Neural progenitor cell (in vitro differentiated cells): Measurements from ENCODE around the gene OR4D9. TPM values are rescaled to one million over a fixed set of nuclear protein-coding genes. Genes with fewer than 3 reads are reported as not detected.
"Not testable (repeated sequence)": the region's sequence is repeated elsewhere in the genome, so short reads cannot be mapped to it uniquely, and the experiment has no call there.

Source experiments
- DNase-seq: peaks from one replicate; pipeline ENCODE4 v3.0.0-alpha.2; 2016; ENCODE audit warnings: low spot score
- H2AFZ ChIP-seq: fragments of 200-600 bp; sonication (generic); replicated peaks from 2 replicates; pipeline ENCODE4 v1.6.1; 2016; ENCODE audit warnings: antibody characterized with exemption
- H3F3A ChIP-seq: fragments of 200-600 bp; sonication (generic); 2 replicates; pipeline ENCODE4 v1.6.1; 2016; ENCODE audit warnings: antibody characterized with exemption, low read depth
- H3K27ac ChIP-seq: fragments of 200-600 bp; sonication (generic); 2 replicates; pipeline ENCODE4 v1.5.1; 2016; ENCODE audit warnings: mild to moderate bottlenecking
- H3K27me3 ChIP-seq: fragments of 200-600 bp; sonication (generic); 2 replicates; pipeline ENCODE4 v1.6.1; 2016; ENCODE audit warnings: mild to moderate bottlenecking, moderate library complexity
- H3K36me3 ChIP-seq: fragments of 200-600 bp; sonication (generic); 2 replicates; pipeline ENCODE4 v1.5.1; 2016
- H3K4me1 ChIP-seq: fragments of 200-600 bp; sonication (generic); 2 replicates; pipeline ENCODE4 v1.6.1; 2016; ENCODE audit warnings: mixed run types
- H3K4me2 ChIP-seq: fragments of 200-600 bp; sonication (generic); 2 replicates; pipeline ENCODE4 v1.6.1; 2016
- H3K4me3 ChIP-seq: fragments of 200-600 bp; sonication (generic); 2 replicates; pipeline ENCODE4 v1.5.1; 2016
- H3K79me2 ChIP-seq: fragments of 200-600 bp; sonication (generic); 2 replicates; pipeline ENCODE4 v1.6.1; 2016; ENCODE audit warnings: low read depth
- H3K9ac ChIP-seq: fragments of 200-600 bp; sonication (generic); 2 replicates; pipeline ENCODE4 v1.6.1; 2016
- H3K9me3 ChIP-seq: fragments of 200-600 bp; sonication (generic); 2 replicates; pipeline ENCODE4 v1.5.1; 2016; ENCODE audit warnings: low read depth
- H4K20me1 ChIP-seq: fragments of 200-600 bp; sonication (generic); 2 replicates; pipeline ENCODE4 v1.6.1; 2016; ENCODE audit warnings: low read depth
- H3K27ac Mint-ChIP-seq: 3 replicates; pipeline ENCODE4 v1.8.0; 2021; ENCODE audit warnings: mixed read lengths
- H3K27me3 Mint-ChIP-seq: 2 replicates; pipeline ENCODE4 v1.8.0; 2022; ENCODE audit warnings: low read depth, mild to moderate bottlenecking, inconsistent platforms, moderate library complexity, mixed read lengths; ENCODE audit not compliant: insufficient read depth
- H3K36me3 Mint-ChIP-seq: 3 replicates; pipeline ENCODE4 v1.8.0; 2021; ENCODE audit warnings: mixed read lengths
- H3K4me1 Mint-ChIP-seq: 3 replicates; pipeline ENCODE4 v1.8.0; 2021; ENCODE audit warnings: mixed read lengths
- H3K4me3 Mint-ChIP-seq: 3 replicates; pipeline ENCODE4 v1.8.0; 2021; ENCODE audit warnings: mild to moderate bottlenecking, moderate library complexity, mixed read lengths
- H3K9me3 Mint-ChIP-seq: 3 replicates; pipeline ENCODE4 v1.8.0; 2020; ENCODE audit warnings: mixed read lengths
- CTCF ChIP-seq: fragments of 200-600 bp; sonication (generic); IDR thresholded peaks from 2 replicates; pipeline ENCODE4 v1.5.1; 2017; ENCODE audit warnings: antibody characterized with exemption, mild to moderate bottlenecking
- EZH2 ChIP-seq: fragments of 200-600 bp; sonication (generic); IDR thresholded peaks from 2 replicates; pipeline ENCODE4 v1.6.1; 2017; ENCODE audit warnings: antibody characterized with exemption, mild to moderate bottlenecking, moderate library complexity
- EZH2phosphoT487 ChIP-seq: fragments of 200-600 bp; sonication (generic); IDR thresholded peaks from 2 replicates; pipeline ENCODE4 v1.6.1; 2017; ENCODE audit warnings: antibody characterized with exemption
- total RNA-seq: library from RNA; depleted of rRNA; stranded (reverse); fragments of >200 nt; gene quantifications from 2 replicates; pipeline ENCODE4 v1.2.3, GENCODE V29; 2015; ENCODE audit warnings: low replicate concordance

The OR4D9 gene
- total RNA-seq, 1 donor from 2014 or later: not detected

GRCh38 chr11:59503276-59503675 is 8.1 kb upstream of the OR4D9 start, which contains the start of gene OR4D11:
Gene OR4D11, plus strand, starts transcription at chr11:59503576. Its CDS starts 0 bp downstream, at chr11:59503576.
- Mint-ChIP-seq H3K4me3 (no peak within 1 kb of the TSS), H3K36me3 (peaks cover 1% of the 10 kb centered on the region), H3K4me1 (no peaks in the 10 kb centered on the region), H3K27ac (no peak within 1 kb of the TSS), H3K27me3 (no peaks in the 10 kb centered on the region), H3K9me3 (peaks cover 2% of the 10 kb centered on the region)
- Histone ChIP-seq H4K20me1 (no peaks in the 10 kb centered on the region), H3K36me3 (no peaks in the 10 kb centered on the region), H3K79me2 (no peaks in the 10 kb centered on the region), H3K9me3 (no peaks in the 10 kb centered on the region), H3K4me1 (no peaks in the 10 kb centered on the region), H3K4me3 (no peak within 1 kb of the TSS), H3K9ac (no peak within 1 kb of the TSS), H3K27me3 (no peaks in the 10 kb centered on the region), H3F3A (no peaks in the 10 kb centered on the region), H2AFZ (no peak within 1 kb of the TSS), H3K27ac (no peak within 1 kb of the TSS), H3K4me2 (no peak within 1 kb of the TSS)
- no peak for TF ChIP-seq EZH2
- TF ChIP-seq CTCF: no peak
- DNase-seq: no peak

GRCh38 chr11:59511675-59512074 is 336 bp downstream of the OR4D9 start:
- no peaks in the 10 kb centered on the region for H3K4me1 ChIP-seq
- H3K36me3 ChIP-seq: no peaks in the 10 kb centered on the region
- peaks cover 5% of the 10 kb centered on the region for H3K4me1 Mint-ChIP-seq
- no peaks in the 10 kb centered on the region for H4K20me1 ChIP-seq
- no peak overlapping the region for H3K27ac Mint-ChIP-seq
- no peaks in the 10 kb centered on the region for H3K27me3 ChIP-seq
- H3K4me3 ChIP-seq: no peak overlapping the region
- H2AFZ ChIP-seq: no peak overlapping the region
- no peaks in the 10 kb centered on the region for H3K9me3 ChIP-seq
- no peak overlapping the region for H3K4me2 ChIP-seq
- no peaks in the 10 kb centered on the region for H3F3A ChIP-seq
- H3K9me3 Mint-ChIP-seq: no peaks in the 10 kb centered on the region
- no peaks in the 10 kb centered on the region for H3K27me3 Mint-ChIP-seq
- no peak for TF ChIP-seq CTCF
- no peak for TF ChIP-seq EZH2phosphoT487
- TF ChIP-seq EZH2: no peak
- H3K27ac ChIP-seq: no peak overlapping the region
- no peak overlapping the region for H3K4me3 Mint-ChIP-seq
- no peaks in the 10 kb centered on the region for H3K79me2 ChIP-seq
- no peaks in the 10 kb centered on the region for H3K36me3 Mint-ChIP-seq
- DNase-seq: no peak
- H3K9ac ChIP-seq: no peak overlapping the region

- not testable (repeated sequence) for H3K4me3 Mint-ChIP-seq, H3K9ac ChIP-seq, H3K4me1 ChIP-seq, H3K9me3 Mint-ChIP-seq, H3K79me2 ChIP-seq, H3K4me2 ChIP-seq, H3K27me3 Mint-ChIP-seq, H3K27me3 ChIP-seq, DNase-seq, H4K20me1 ChIP-seq, H2AFZ ChIP-seq, H3K27ac ChIP-seq, H3K36me3 ChIP-seq, H3K36me3 Mint-ChIP-seq, H3K4me3 ChIP-seq, H3F3A ChIP-seq, H3K27ac Mint-ChIP-seq, H3K9me3 ChIP-seq
- peaks cover 18% of the 10 kb centered on the region for H3K4me1 Mint-ChIP-seq
These were observed 8.8 kb downstream of the OR4D9 start for GRCh38 chr11:59520139-59520538.

- Mint-ChIP-seq H3K27ac (no peak overlapping the region), H3K27me3 (peaks cover 2% of the 10 kb centered on the region)
These were observed 9.4 kb downstream of the OR4D9 start for GRCh38 chr11:59520741-59521140.

More at GRCh38 chr11:59520741-59521140, 9.4 kb downstream of the OR4D9 start:
- Histone ChIP-seq H3K27ac (no peak overlapping the region), H3K27me3 (no peaks in the 10 kb centered on the region), H3F3A (no peaks in the 10 kb centered on the region), H2AFZ (no peak overlapping the region), H3K79me2 (no peaks in the 10 kb centered on the region), H3K4me3 (no peak overlapping the region), H3K9ac (no peak overlapping the region), H3K4me2 (no peak overlapping the region), H3K9me3 (no peaks in the 10 kb centered on the region), H4K20me1 (no peaks in the 10 kb centered on the region), H3K36me3 (no peaks in the 10 kb centered on the region), H3K4me1 (peaks cover 5% of the 10 kb centered on the region)
- TF ChIP-seq EZH2: no peak
- TF ChIP-seq CTCF: no peak
- no peak for TF ChIP-seq EZH2phosphoT487
- Mint-ChIP-seq H3K9me3 (peaks cover 3% of the 10 kb centered on the region), H3K4me3 (no peak overlapping the region), H3K36me3 (no peaks in the 10 kb centered on the region), H3K4me1 (peaks cover 20% of the 10 kb centered on the region)
- DNase-seq: no peak
